Neuronal stem cell (in vitro differentiated cells): Measurements from ENCODE around the gene FNDC1.

Source experiments
- DNase-seq: peaks from one replicate; pipeline ENCODE4 v3.0.0-alpha.2; 2013; ENCODE audit warnings: low spot score
- H2AFZ ChIP-seq: one replicate; pipeline ENCODE4 v1.6.1; 2013; ENCODE audit warnings: mild to moderate bottlenecking, low read length, inconsistent platforms
- H2AK5ac ChIP-seq: 2 replicates; pipeline ENCODE4 v1.6.1; 2013; ENCODE audit warnings: low read depth, mild to moderate bottlenecking, inconsistent platforms, low read length, moderate library complexity, mixed read lengths
- H2BK120ac ChIP-seq: 2 replicates; pipeline ENCODE4 v1.6.1; 2013; ENCODE audit warnings: low read depth, mild to moderate bottlenecking, inconsistent platforms, low read length, moderate library complexity, mixed read lengths
- H2BK12ac ChIP-seq: one replicate; pipeline ENCODE4 v1.6.1; 2013; ENCODE audit warnings: low read length, inconsistent platforms
- H2BK15ac ChIP-seq: 2 replicates; pipeline ENCODE4 v1.6.1; 2013; ENCODE audit warnings: mild to moderate bottlenecking, low read length, inconsistent platforms, mixed read lengths
- H2BK5ac ChIP-seq: one replicate; pipeline ENCODE4 v1.6.1; 2013; ENCODE audit warnings: inconsistent platforms, mild to moderate bottlenecking, low read length, moderate library complexity
- H3K14ac ChIP-seq: one replicate; pipeline ENCODE4 v1.6.1; 2013; ENCODE audit warnings: low read length, inconsistent platforms
- H3K18ac ChIP-seq: 2 replicates; pipeline ENCODE4 v1.6.1; 2013; ENCODE audit warnings: low read length, inconsistent platforms
- H3K23ac ChIP-seq: 2 replicates; pipeline ENCODE4 v1.6.1; 2013; ENCODE audit warnings: low read depth, mild to moderate bottlenecking, mixed read lengths, low read length, inconsistent platforms; ENCODE audit not compliant: poor library complexity
- H3K27ac ChIP-seq: replicated peaks from 3 replicates; pipeline ENCODE4 v1.5.1; 2013; ENCODE audit warnings: low read length, inconsistent platforms
- H3K27me3 ChIP-seq, 3 experiments: 2 replicates each; pipeline ENCODE4 v1.6.1; 2013; ENCODE audit warnings: low read length in 3 of 3, mild to moderate bottlenecking in 2 of 3, inconsistent platforms in 1 of 3, low read depth in 1 of 3, mixed read lengths in 1 of 3, moderate library complexity in 1 of 3; ENCODE audit not compliant: control insufficient read depth in 3 of 3, insufficient read depth in 3 of 3
- H3K36me3 ChIP-seq, 2 donors: replicated peaks in 1 of 2; 2 replicates each; pipeline ENCODE4 v1.6.1; 2013; ENCODE audit warnings: low read length in 2 of 2; ENCODE audit not compliant: control insufficient read depth in 2 of 2, insufficient read depth in 2 of 2
- H3K4ac ChIP-seq: 2 replicates; pipeline ENCODE4 v1.6.1; 2013; ENCODE audit warnings: inconsistent platforms, mild to moderate bottlenecking, low read length, moderate library complexity
- H3K4me1 ChIP-seq, 2 donors: 1 replicate in 1 of 2; 2 replicates in 1 of 2; pipeline ENCODE4 v1.6.1; 2013; ENCODE audit warnings: low read length in 2 of 2, low read depth in 1 of 2; ENCODE audit not compliant: control insufficient read depth in 2 of 2, insufficient read depth in 1 of 2
- H3K4me2 ChIP-seq: one replicate; pipeline ENCODE4 v1.6.1; 2013; ENCODE audit warnings: mild to moderate bottlenecking, low read length, inconsistent platforms; ENCODE audit not compliant: insufficient read depth, poor library complexity, severe bottlenecking
- H3K4me3 ChIP-seq, 2 donors: 2 replicates each; pipeline ENCODE4 v1.5.1; 2013; ENCODE audit warnings: low read length in 2 of 2, mild to moderate bottlenecking in 2 of 2, inconsistent platforms in 1 of 2, moderate library complexity in 1 of 2
- H3K79me1 ChIP-seq: one replicate; pipeline ENCODE4 v1.6.1; 2013; ENCODE audit warnings: low read depth, mild to moderate bottlenecking, inconsistent platforms, low read length, moderate library complexity
- H3K9ac ChIP-seq: one replicate; pipeline ENCODE4 v1.6.1; 2013; ENCODE audit warnings: mild to moderate bottlenecking, low read depth, low read length, inconsistent platforms; ENCODE audit not compliant: poor library complexity
- H3K9me3 ChIP-seq, 2 donors: replicated peaks in 1 of 2; 2 replicates each; pipeline versions ENCODE3 to v1.6.1; 2013; ENCODE audit warnings: low read length in 2 of 2, mild to moderate bottlenecking in 2 of 2, inconsistent platforms in 1 of 2, low read depth in 1 of 2, mixed read lengths in 1 of 2, moderate library complexity in 1 of 2; ENCODE audit not compliant: control insufficient read depth in 2 of 2, insufficient read depth in 1 of 2
- H4K8ac ChIP-seq: one replicate; pipeline ENCODE4 v1.6.1; 2013; ENCODE audit warnings: low read depth, mild to moderate bottlenecking, inconsistent platforms, low read length, moderate library complexity
- H4K91ac ChIP-seq: one replicate; pipeline ENCODE4 v1.6.1; 2013; ENCODE audit warnings: low read length, low read depth, mild to moderate bottlenecking, inconsistent platforms; ENCODE audit not compliant: poor library complexity
- WGBS, 2 donors: extraction: QIAGEN DNeasy Blood & Tissue Kit; methylation state at CpG; one replicate each; pipeline ENCODE4 v1.1.7; 2013; ENCODE audit warnings: missing lambda C conversion rate in 2 of 2, mixed read lengths in 1 of 2; ENCODE audit not compliant: insufficient read length in 2 of 2, insufficient replicate concordance in 1 of 2; ENCODE audit errors: extremely low coverage in 2 of 2; 5-methylcytosine and 5-hydroxymethylcytosine counted together

FNDC1 gene

GRCh38 chr6:159184559-159184958 lies 15.4 kb downstream of the FNDC1 start:
- H4K8ac ChIP-seq, result no peak overlapping the region
- no peak overlapping the region for H3K4me2 ChIP-seq
- H4K91ac ChIP-seq, result no peak overlapping the region
- H2BK5ac ChIP-seq, result no peak overlapping the region
- H3K27me3 ChIP-seq, result peaks cover 0 to 2% (median 0%) of the 10 kb centered on the region in 3 experiments
- no peak overlapping the region for H3K23ac ChIP-seq
- no CpG with 5 or more reads among the region's 1 CpG for WGBS, 2 donors
- no peaks in the 10 kb centered on the region for H3K9me3 ChIP-seq
- H3K4ac ChIP-seq, result no peak overlapping the region
- no peak overlapping the region for H3K9ac ChIP-seq
- no peak overlapping the region for H2AFZ ChIP-seq
- H3K4me3 ChIP-seq, result no peak overlapping the region
- H2BK12ac ChIP-seq, result no peak overlapping the region
- H3K27ac ChIP-seq, result no peak overlapping the region
- H3K79me1 ChIP-seq, result no peaks in the 10 kb centered on the region
- no peak overlapping the region for H2BK15ac ChIP-seq
- H2BK120ac ChIP-seq, result no peak overlapping the region
- H2AK5ac ChIP-seq, result no peak overlapping the region
- DNase-seq, result no peak
- no peaks in the 10 kb centered on the region for H3K4me1 ChIP-seq
- H3K36me3 ChIP-seq, result no peaks in the 10 kb centered on the region
- H3K18ac ChIP-seq, result no peak overlapping the region
- H3K14ac ChIP-seq, result no peak overlapping the region

- H4K91ac ChIP-seq, result no peak overlapping the region
- no peak overlapping the region for H2BK12ac ChIP-seq
- H3K9me3 ChIP-seq, result peaks cover 0 to 2% of the 10 kb centered on the region in 2 donors
- no peak overlapping the region for H2AFZ ChIP-seq
- WGBS, 2 donors, result no CpG with 5 or more reads among the region's 7 CpGs
- H2BK15ac ChIP-seq, result no peak overlapping the region
- no peak overlapping the region for H3K4me3 ChIP-seq
- H3K9ac ChIP-seq, result no peak overlapping the region
- no peaks in the 10 kb centered on the region for H3K79me1 ChIP-seq
- no peak overlapping the region for H4K8ac ChIP-seq
- H2BK5ac ChIP-seq, result no peak overlapping the region
- H2BK120ac ChIP-seq, result no peak overlapping the region
- H3K4me2 ChIP-seq, result no peak overlapping the region
- no peak overlapping the region for H3K4ac ChIP-seq
- no peak overlapping the region for H3K23ac ChIP-seq
- H3K27me3 ChIP-seq, result no peaks in the 10 kb centered on the region
- H2AK5ac ChIP-seq, result no peak overlapping the region
- H3K18ac ChIP-seq, result no peak overlapping the region
- no peaks in the 10 kb centered on the region for H3K4me1 ChIP-seq
- no peak for DNase-seq
- no peak overlapping the region for H3K27ac ChIP-seq
- no peaks in the 10 kb centered on the region for H3K36me3 ChIP-seq
- H3K14ac ChIP-seq, result no peak overlapping the region
These were observed 21.3 kb downstream of the FNDC1 start for GRCh38 chr6:159190460-159190859.

DNA sequence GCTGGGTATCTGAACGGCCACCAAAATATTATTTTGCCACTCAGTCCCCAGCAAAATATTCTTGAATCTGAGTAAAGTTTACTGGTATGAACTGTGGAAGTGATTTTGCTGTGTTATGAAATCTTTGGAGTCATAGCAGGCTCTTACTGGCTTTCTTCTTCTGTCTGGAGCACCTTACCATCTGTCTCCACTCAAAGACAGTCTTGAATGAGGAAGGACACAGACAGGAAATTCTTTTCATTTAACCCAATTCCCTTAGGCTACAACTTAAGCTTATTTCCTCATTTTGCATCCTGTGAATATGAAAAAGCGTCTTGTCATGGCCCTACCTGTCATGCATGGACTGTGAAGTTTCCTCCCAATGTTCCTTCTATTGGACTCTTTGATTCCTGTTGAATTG lies 24.7 kb downstream of the FNDC1 start:
- Histone ChIP-seq H3K27me3 (no peaks in the 10 kb centered on the region), H3K9ac (no peak overlapping the region), H3K18ac (no peak overlapping the region), H2AK5ac (no peak overlapping the region), H4K91ac (no peak overlapping the region), H2BK5ac (no peak overlapping the region), H3K14ac (no peak overlapping the region), H3K27ac (no peak overlapping the region), H3K9me3 (peaks cover 0 to 2% of the 10 kb centered on the region in 2 donors), H3K4me1 (no peaks in the 10 kb centered on the region), H2AFZ (no peak overlapping the region), H2BK15ac (no peak overlapping the region), H3K36me3 (no peaks in the 10 kb centered on the region), H3K4me3 (no peak overlapping the region), H3K79me1 (no peaks in the 10 kb centered on the region), H2BK120ac (no peak overlapping the region), H4K8ac (no peak overlapping the region), H3K23ac (no peak overlapping the region), H3K4ac (no peak overlapping the region), H3K4me2 (no peak overlapping the region), H2BK12ac (no peak overlapping the region)
- no peak for DNase-seq
- no CpG with 5 or more reads among the region's 2 CpGs for WGBS, 2 donors

DNA sequence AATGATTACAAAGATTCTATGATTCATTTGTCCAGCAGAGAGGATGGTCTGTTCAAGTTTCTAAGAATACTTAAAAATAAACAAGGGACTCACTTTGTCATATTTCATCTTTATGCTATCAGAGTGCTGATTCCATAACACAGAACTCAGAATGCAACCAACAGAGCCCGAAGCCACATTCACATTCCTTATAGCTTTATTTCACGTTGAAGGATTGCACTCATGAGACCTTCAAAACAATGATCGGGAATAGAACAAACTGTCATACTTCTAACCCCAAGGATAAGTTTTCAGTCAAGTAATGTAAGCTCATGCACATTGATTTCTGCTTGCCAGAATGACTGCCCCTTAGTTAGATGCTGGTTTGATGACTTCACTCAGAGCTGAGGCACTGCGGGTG lies 25.2 kb downstream of the FNDC1 start:
- Histone ChIP-seq H4K8ac (no peak overlapping the region), H3K14ac (no peak overlapping the region), H2BK15ac (no peak overlapping the region), H2BK12ac (no peak overlapping the region), H3K27ac (no peak overlapping the region), H3K18ac (no peak overlapping the region), H3K4me2 (no peak overlapping the region), H3K23ac (no peak overlapping the region), H3K36me3 (no peaks in the 10 kb centered on the region), H3K27me3 (no peaks in the 10 kb centered on the region), H4K91ac (no peak overlapping the region), H2BK120ac (no peak overlapping the region), H2AFZ (no peak overlapping the region), H3K4ac (no peak overlapping the region), H3K4me3 (no peak overlapping the region), H2AK5ac (no peak overlapping the region), H3K4me1 (no peaks in the 10 kb centered on the region), H3K9ac (no peak overlapping the region), H3K9me3 (peaks cover 0 to 2% of the 10 kb centered on the region in 2 donors), H2BK5ac (no peak overlapping the region), H3K79me1 (no peaks in the 10 kb centered on the region)
- DNase-seq, result no peak
- no CpG with 5 or more reads among the region's 4 CpGs for WGBS, 2 donors
